Panc1 (cell line): Measurements from ENCODE around the gene DNAH12. TPM values are rescaled to one million over a fixed set of nuclear protein-coding genes. Genes with fewer than 3 reads are reported as not detected.
"Not testable (repeated sequence)": the region's sequence is repeated elsewhere in the genome, so short reads cannot be mapped to it uniquely, and the experiment has no call there.

Source experiments
- ATAC-seq: fragments of 200-7000 bp; cut with Tn5 transposase; 2 replicates; pipeline ENCODE4 v1.9.1; 2020; ENCODE audit warnings: mild to moderate bottlenecking, moderate library complexity
- BruUV-seq: library from RNA; stranded (reverse); fragments of 400-500 nt; replicated peaks from 2 replicates; lab custom pipeline; 2021; lab: Mats Ljungman, UMichigan
- CTCF ChIA-PET: fragments of 300-600 bp; sonication (Branson Sonifier 250); formaldehyde crosslinking; loops from one replicate; lab custom pipeline; 2022; ENCODE audit warnings: antibody characterized with exemption; lab: Charles Lee
- POLR2A ChIA-PET: fragments of 300-600 bp; sonication (Branson Sonifier 250); formaldehyde crosslinking; loops from one replicate; lab custom pipeline; 2022; ENCODE audit warnings: antibody characterized with exemption; lab: Charles Lee
- DNase-seq: peaks from one replicate; pipeline ENCODE4 v3.0.0-alpha.2; 2010; ENCODE audit warnings: low read depth, low spot score
- H3K27ac ChIP-seq: 2 replicates; pipeline ENCODE4 v1.5.1; 2011; ENCODE audit warnings: mild to moderate bottlenecking, low read length, inconsistent platforms
- H3K27me3 ChIP-seq: fragments of 200-500 bp; sonication (Bioruptor generic); 2 replicates; pipeline ENCODE4 v1.6.0; 2014; ENCODE audit warnings: low read length, inconsistent platforms; ENCODE audit not compliant: control insufficient read depth, insufficient read depth
- H3K36me3 ChIP-seq: fragments of 200-500 bp; sonication (Bioruptor generic); 2 replicates; pipeline ENCODE4 v1.5.1; 2014; ENCODE audit warnings: inconsistent platforms, mild to moderate bottlenecking, low read length, moderate library complexity; ENCODE audit not compliant: control insufficient read depth, insufficient read depth
- H3K4me1 ChIP-seq: 2 replicates; pipeline ENCODE4 v1.5.1; 2011; ENCODE audit warnings: inconsistent platforms, mild to moderate bottlenecking, low read length, moderate library complexity; ENCODE audit not compliant: control insufficient read depth, insufficient read depth
- H3K4me3 ChIP-seq, 2 experiments: 2 replicates each; pipeline ENCODE4 v1.5.1; 2011 to 2012; ENCODE audit warnings: low read depth in 2 of 2, low read length in 2 of 2, mild to moderate bottlenecking in 2 of 2, inconsistent platforms in 1 of 2, moderate library complexity in 1 of 2
- H3K9me3 ChIP-seq: fragments of 200-500 bp; sonication (Bioruptor generic); 2 replicates; pipeline ENCODE4 v1.5.1; 2014; ENCODE audit warnings: low read depth, mild to moderate bottlenecking, inconsistent platforms, low read length, moderate library complexity; ENCODE audit not compliant: control insufficient read depth, insufficient read depth
- CTCF ChIP-seq: fragments of 450-650 bp; IDR thresholded peaks from 2 replicates; pipeline ENCODE4 v1.5.1; 2017; ENCODE audit warnings: mild to moderate bottlenecking
- POLR2AphosphoS5 ChIP-seq: IDR thresholded peaks from 2 replicates; pipeline ENCODE4 v1.6.1; 2012; ENCODE audit warnings: mild to moderate bottlenecking, low read depth, low read length, moderate library complexity
- SIN3A ChIP-seq: IDR thresholded peaks from 2 replicates; pipeline ENCODE4 v1.6.1; 2012; ENCODE audit warnings: low read depth, mild to moderate bottlenecking, low read length, moderate library complexity, borderline replicate concordance; ENCODE audit not compliant: insufficient read depth
- TCF7L2 ChIP-seq: IDR thresholded peaks from 2 replicates; pipeline ENCODE4 v1.6.1; 2011; ENCODE audit warnings: mild to moderate bottlenecking, low read depth, low read length, inconsistent platforms
- in situ Hi-C: cut with HindIII; loops from 2 replicates; pipeline ENCODE4 v1.10.0; 2016; ENCODE audit warnings: low sequenced_read_pairs, low pct_unique_long_range_greater_than_20kb
- intact Hi-C: fragments of 100-400 bp; cut with micrococcal nuclease; formaldehyde crosslinking; loops from one replicate; pipeline ENCODE4 v1.10.0; 2022; ENCODE audit not compliant: unreplicated experiment
- total RNA-seq: library from RNA; stranded (reverse); gene quantifications from one replicate; pipeline ENCODE4 v1.2.1, GENCODE V29; 2021; ENCODE audit not compliant: unreplicated experiment

The DNAH12 gene
- total RNA-seq, 1 experiment from 2014 or later: 0.21 TPM

- Histone ChIP-seq H3K36me3 (no peaks in the 10 kb centered on the region), H3K27me3 (no peaks in the 10 kb centered on the region), H3K27ac (no peak overlapping the region), H3K4me3 (no peak overlapping the region), H3K4me1 (no peaks in the 10 kb centered on the region), H3K9me3 (no peaks in the 10 kb centered on the region)
- no peak for DNase-seq
- POLR2A ChIA-PET: no interaction called here
- intact Hi-C loops (no loop called here), in situ Hi-C loops (no loop called here)
- BruUV-seq: no TSS peak
- TF ChIP-seq TCF7L2: peak; percentile 72
- no peak for TF ChIP-seq SIN3A
- no peak for TF ChIP-seq CTCF
- CTCF ChIA-PET: no interaction called here
- no peak for ATAC-seq
These were observed 59.6 kb downstream of the DNAH12 start for GRCh38 chr3:57484563-57484962.

- H3K4me3 ChIP-seq, in situ Hi-C loops, H3K27ac ChIP-seq, H3K27me3 ChIP-seq, H3K9me3 ChIP-seq, H3K36me3 ChIP-seq, DNase-seq, BruUV-seq, intact Hi-C loops, H3K4me1 ChIP-seq, CTCF ChIA-PET, ATAC-seq: not testable (repeated sequence)
- POLR2A ChIA-PET: interaction anchor here (0.6 kb wide), 1 partner anchor 9 kb away, joined by 3 read pairs; no protein-coding TSS in a partner anchor
These were observed 67.0 kb downstream of the DNAH12 start for GRCh38 chr3:57477193-57477592.

- ATAC-seq (peak; percentile 42; the same call in 1 of the 2 replicates), DNase-seq (peak; percentile 0)
- BruUV-seq: no TSS peak
- no peaks in the 10 kb centered on the region for H3K9me3 ChIP-seq
- intact Hi-C loops (no loop called here), in situ Hi-C loops (no loop called here)
- no peak overlapping the region for H3K4me3 ChIP-seq
- ChIA-PET CTCF (no interaction called here), POLR2A (no interaction called here)
- H3K36me3 ChIP-seq: no peaks in the 10 kb centered on the region
- peaks cover 2% of the 10 kb centered on the region; the same call in 1 of the 2 replicates for H3K4me1 ChIP-seq
- TF ChIP-seq CTCF (peak; percentile 19; the same call in 1 of the 2 replicates), SIN3A (no peak)
- H3K27me3 ChIP-seq: no peaks in the 10 kb centered on the region
- H3K27ac ChIP-seq: no peak overlapping the region
These were observed 79.3 kb downstream of the DNAH12 start for GRCh38 chr3:57464801-57465200.

- no peak for TF ChIP-seq POLR2AphosphoS5
- in situ Hi-C loops (no loop called here), intact Hi-C loops (no loop called here)
- no TSS peak for BruUV-seq
- ATAC-seq: no peak
- H3K4me1 ChIP-seq: peaks cover 2% of the 10 kb centered on the region; the same call in 1 of the 2 replicates
- H3K9me3 ChIP-seq: no peaks in the 10 kb centered on the region
- H3K27ac ChIP-seq: no peak overlapping the region
- no peak for DNase-seq
- no peaks in the 10 kb centered on the region for H3K27me3 ChIP-seq
- no peaks in the 10 kb centered on the region for H3K36me3 ChIP-seq
- no peak overlapping the region for H3K4me3 ChIP-seq
- ChIA-PET CTCF (no interaction called here), POLR2A (no interaction called here)
These were observed 80.1 kb downstream of the DNAH12 start for GRCh38 chr3:57464011-57464410.
